ENCODE data around the gene FREM2.

DNA sequence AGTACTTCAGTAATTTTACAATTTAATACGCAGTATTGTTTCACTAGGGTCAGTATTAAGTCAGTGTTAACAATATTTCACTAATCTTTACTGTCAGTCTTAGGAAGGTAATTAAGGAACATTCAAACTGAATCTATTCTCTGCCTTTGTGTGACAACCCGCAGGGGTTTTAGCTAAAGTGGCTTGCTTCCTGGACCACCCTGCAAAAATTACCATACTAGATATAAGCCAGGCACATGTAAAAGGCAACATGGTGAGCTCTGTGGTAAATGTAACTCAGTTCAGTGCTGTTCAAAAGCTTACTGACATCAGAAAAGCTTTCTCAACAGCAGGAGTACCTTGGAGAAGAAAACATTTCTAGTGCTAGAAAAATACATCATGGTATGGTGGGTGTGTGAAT, 116.7 kb downstream of the FREM2 start:
- TF ChIP-seq, protein P1, sequence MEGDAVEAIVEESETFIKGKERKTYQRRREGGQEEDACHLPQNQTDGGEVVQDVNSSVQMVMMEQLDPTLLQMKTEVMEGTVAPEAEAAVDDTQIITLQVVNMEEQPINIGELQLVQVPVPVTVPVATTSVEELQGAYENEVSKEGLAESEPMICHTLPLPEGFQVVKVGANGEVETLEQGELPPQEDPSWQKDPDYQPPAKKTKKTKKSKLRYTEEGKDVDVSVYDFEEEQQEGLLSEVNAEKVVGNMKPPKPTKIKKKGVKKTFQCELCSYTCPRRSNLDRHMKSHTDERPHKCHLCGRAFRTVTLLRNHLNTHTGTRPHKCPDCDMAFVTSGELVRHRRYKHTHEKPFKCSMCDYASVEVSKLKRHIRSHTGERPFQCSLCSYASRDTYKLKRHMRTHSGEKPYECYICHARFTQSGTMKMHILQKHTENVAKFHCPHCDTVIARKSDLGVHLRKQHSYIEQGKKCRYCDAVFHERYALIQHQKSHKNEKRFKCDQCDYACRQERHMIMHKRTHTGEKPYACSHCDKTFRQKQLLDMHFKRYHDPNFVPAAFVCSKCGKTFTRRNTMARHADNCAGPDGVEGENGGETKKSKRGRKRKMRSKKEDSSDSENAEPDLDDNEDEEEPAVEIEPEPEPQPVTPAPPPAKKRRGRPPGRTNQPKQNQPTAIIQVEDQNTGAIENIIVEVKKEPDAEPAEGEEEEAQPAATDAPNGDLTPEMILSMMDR (conservative IDR thresholded peaks at IDR 0.05; ENCODE audit: low read depth in 2 of 2) = no peak
- TF ChIP-seq POLR2AphosphoS5 (IDR thresholded peaks at IDR 0.05; ENCODE audit: low read depth) (no peak), ZNF114 (CRISPR knock-in tag; IDR thresholded peaks at IDR 0.05) (no peak), EZH2phosphoT487 (IDR thresholded peaks at IDR 0.05; ENCODE audit: unreplicated experiment) (no peak), EZH2 (IDR thresholded peaks at IDR 0.05; ENCODE audit: low read depth, unreplicated experiment) (no peak), CREB1 (CRISPR knock-in tag; IDR thresholded peaks at IDR 0.05; ENCODE audit: low read depth) (no peak), JUNB (IDR thresholded peaks at IDR 0.05; ENCODE audit: unreplicated experiment) (no peak), STAT1 (IDR thresholded peaks at IDR 0.05; ENCODE audit: unreplicated experiment) (no peak), NANOG (IDR thresholded peaks at IDR 0.05; ENCODE audit: borderline replicate concordance) (no peak)
- TF ChIP-seq, protein P2, sequence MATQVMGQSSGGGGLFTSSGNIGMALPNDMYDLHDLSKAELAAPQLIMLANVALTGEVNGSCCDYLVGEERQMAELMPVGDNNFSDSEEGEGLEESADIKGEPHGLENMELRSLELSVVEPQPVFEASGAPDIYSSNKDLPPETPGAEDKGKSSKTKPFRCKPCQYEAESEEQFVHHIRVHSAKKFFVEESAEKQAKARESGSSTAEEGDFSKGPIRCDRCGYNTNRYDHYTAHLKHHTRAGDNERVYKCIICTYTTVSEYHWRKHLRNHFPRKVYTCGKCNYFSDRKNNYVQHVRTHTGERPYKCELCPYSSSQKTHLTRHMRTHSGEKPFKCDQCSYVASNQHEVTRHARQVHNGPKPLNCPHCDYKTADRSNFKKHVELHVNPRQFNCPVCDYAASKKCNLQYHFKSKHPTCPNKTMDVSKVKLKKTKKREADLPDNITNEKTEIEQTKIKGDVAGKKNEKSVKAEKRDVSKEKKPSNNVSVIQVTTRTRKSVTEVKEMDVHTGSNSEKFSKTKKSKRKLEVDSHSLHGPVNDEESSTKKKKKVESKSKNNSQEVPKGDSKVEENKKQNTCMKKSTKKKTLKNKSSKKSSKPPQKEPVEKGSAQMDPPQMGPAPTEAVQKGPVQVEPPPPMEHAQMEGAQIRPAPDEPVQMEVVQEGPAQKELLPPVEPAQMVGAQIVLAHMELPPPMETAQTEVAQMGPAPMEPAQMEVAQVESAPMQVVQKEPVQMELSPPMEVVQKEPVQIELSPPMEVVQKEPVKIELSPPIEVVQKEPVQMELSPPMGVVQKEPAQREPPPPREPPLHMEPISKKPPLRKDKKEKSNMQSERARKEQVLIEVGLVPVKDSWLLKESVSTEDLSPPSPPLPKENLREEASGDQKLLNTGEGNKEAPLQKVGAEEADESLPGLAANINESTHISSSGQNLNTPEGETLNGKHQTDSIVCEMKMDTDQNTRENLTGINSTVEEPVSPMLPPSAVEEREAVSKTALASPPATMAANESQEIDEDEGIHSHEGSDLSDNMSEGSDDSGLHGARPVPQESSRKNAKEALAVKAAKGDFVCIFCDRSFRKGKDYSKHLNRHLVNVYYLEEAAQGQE (IDR thresholded peaks at IDR 0.05; ENCODE audit: unreplicated experiment) = no peak
- TF ChIP-seq, protein P3, sequence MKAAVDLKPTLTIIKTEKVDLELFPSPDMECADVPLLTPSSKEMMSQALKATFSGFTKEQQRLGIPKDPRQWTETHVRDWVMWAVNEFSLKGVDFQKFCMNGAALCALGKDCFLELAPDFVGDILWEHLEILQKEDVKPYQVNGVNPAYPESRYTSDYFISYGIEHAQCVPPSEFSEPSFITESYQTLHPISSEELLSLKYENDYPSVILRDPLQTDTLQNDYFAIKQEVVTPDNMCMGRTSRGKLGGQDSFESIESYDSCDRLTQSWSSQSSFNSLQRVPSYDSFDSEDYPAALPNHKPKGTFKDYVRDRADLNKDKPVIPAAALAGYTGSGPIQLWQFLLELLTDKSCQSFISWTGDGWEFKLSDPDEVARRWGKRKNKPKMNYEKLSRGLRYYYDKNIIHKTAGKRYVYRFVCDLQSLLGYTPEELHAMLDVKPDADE (IDR thresholded peaks at IDR 0.05) = no peak

All from GM23338 (cell line).